ENCODE data around the gene TBL1XR1.

The TBL1XR1 gene

GRCh38 chr3:177213801-177214535, 16.7 kb upstream of the TBL1XR1 start:
- FAIRE-seq (no peak), DNase-seq (ENCODE audit: insufficient read length, low spot score) (no peak)
- TF ChIP-seq, protein P1, sequence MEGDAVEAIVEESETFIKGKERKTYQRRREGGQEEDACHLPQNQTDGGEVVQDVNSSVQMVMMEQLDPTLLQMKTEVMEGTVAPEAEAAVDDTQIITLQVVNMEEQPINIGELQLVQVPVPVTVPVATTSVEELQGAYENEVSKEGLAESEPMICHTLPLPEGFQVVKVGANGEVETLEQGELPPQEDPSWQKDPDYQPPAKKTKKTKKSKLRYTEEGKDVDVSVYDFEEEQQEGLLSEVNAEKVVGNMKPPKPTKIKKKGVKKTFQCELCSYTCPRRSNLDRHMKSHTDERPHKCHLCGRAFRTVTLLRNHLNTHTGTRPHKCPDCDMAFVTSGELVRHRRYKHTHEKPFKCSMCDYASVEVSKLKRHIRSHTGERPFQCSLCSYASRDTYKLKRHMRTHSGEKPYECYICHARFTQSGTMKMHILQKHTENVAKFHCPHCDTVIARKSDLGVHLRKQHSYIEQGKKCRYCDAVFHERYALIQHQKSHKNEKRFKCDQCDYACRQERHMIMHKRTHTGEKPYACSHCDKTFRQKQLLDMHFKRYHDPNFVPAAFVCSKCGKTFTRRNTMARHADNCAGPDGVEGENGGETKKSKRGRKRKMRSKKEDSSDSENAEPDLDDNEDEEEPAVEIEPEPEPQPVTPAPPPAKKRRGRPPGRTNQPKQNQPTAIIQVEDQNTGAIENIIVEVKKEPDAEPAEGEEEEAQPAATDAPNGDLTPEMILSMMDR (IDR thresholded peaks at IDR 0.05; ENCODE audit: insufficient read depth, missing control alignments) = no peak

DNA sequence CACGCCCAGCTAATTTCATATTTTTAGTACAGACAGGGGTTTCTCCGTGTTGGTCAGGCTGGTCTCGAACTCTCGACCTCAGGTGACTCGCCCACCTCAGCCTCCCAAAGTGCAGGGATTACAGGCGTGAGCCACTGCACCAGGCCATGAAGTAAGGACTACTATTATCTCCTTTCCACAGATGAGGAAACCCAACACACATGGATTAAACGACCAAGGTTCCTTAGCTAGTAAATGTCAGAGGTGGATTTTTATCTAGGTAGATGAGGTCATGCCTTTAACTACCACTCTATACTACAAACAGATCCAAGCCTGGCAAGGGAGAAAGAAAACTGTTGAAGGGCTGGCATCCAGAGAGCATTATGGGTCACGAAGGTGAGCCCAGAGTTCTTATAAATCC, 15.5 kb upstream of the TBL1XR1 start:
- FAIRE-seq = no peak
- TF ChIP-seq, protein P1 (IDR thresholded peaks at IDR 0.05; ENCODE audit: insufficient read depth, missing control alignments) = no peak
- DNase-seq (ENCODE audit: insufficient read length, low spot score) = no peak

GRCh38 chr3:177212278-177212610, 15.0 kb upstream of the TBL1XR1 start:
- no peak for FAIRE-seq
- TF ChIP-seq, protein P1 (IDR thresholded peaks at IDR 0.05; ENCODE audit: insufficient read depth, missing control alignments) = no peak
- DNase-seq (ENCODE audit: insufficient read length, low spot score) = no peak

- no peak for DNase-seq (ENCODE audit: insufficient read length, low spot score)
- TF ChIP-seq, protein P1 (IDR thresholded peaks at IDR 0.05; ENCODE audit: insufficient read depth, missing control alignments) = no peak
- no peak for FAIRE-seq
Observed at GRCh38 chr3:177211503-177212277, 14.4 kb upstream of the TBL1XR1 start.

- DNase-seq (ENCODE audit: insufficient read length, low spot score) (no peak), FAIRE-seq (no peak)
- TF ChIP-seq, protein P1 (IDR thresholded peaks at IDR 0.05; ENCODE audit: insufficient read depth, missing control alignments) = no peak
Observed at GRCh38 chr3:177210744-177211502, 13.6 kb upstream of the TBL1XR1 start.

DNA sequence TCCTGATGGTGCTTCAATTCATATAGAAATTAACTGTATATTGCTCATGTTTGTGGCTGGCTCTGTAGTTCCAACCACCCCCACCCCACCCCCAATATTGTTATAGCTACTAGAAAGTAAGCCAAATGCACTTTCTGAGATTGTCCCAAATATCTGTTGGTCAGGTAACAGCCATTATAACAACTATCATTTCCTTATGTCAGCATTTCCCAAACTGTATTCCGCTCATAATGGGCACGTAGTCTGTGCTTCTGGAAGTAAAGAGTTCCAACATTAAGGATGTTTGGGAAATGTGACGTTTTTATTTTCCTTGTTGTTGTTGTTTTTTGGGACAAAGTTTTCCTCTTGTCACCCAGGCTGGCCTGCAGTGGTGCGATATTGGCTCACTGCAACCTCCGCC, 12.2 kb upstream of the TBL1XR1 start:
- FAIRE-seq (no peak), DNase-seq (ENCODE audit: insufficient read length, low spot score) (no peak)
- TF ChIP-seq, protein P1 (IDR thresholded peaks at IDR 0.05; ENCODE audit: insufficient read depth, missing control alignments) = no peak
